ENCODE measurements around the gene ATP1A3. TPM values are rescaled to one million over a fixed set of nuclear protein-coding genes. Genes with fewer than 3 reads are reported as not detected.
"Not testable (repeated sequence)": the region's sequence is repeated elsewhere in the genome, so short reads cannot be mapped to it uniquely, and the experiment has no call there.

ATP1A3 gene
- polyA plus RNA-seq, 3 donors from 2014 or later = 0.29 to 5.9 (median 1.8) TPM

- H3K4me1 Mint-ChIP-seq = peaks cover 44 to 52% of the 10 kb centered on the region in 2 donors
- H3K4me3 Mint-ChIP-seq = peak overlapping the region; percentile 79 to 85 (median 81)
- peak overlapping the region in 5 of 6 donors; percentile 78 to 92 (median 88) for H3K27ac Mint-ChIP-seq
- no peaks in the 10 kb centered on the region for H3K9me3 Mint-ChIP-seq
- no peaks in the 10 kb centered on the region for H3K36me3 Mint-ChIP-seq
- peaks cover 19 to 36% (median 34%) of the 10 kb centered on the region in 3 donors for H3K27me3 Mint-ChIP-seq (ENCODE audit: low read depth in 3 of 3)
- DNase-seq = no peak
Observed at GRCh38 chr19:41940731-41941409, 53.2 kb downstream of the ATP1A3 start.

- peaks cover 14 to 35% (median 30%) of the 10 kb centered on the region in 3 donors for H3K27me3 Mint-ChIP-seq (ENCODE audit: low read depth in 3 of 3)
- H3K4me3 Mint-ChIP-seq = peak overlapping the region; percentile 79 to 85 (median 81)
- peak overlapping the region in 5 of 6 donors; percentile 74 to 92 (median 88) for H3K27ac Mint-ChIP-seq
- H3K9me3 Mint-ChIP-seq = no peaks in the 10 kb centered on the region
- no peaks in the 10 kb centered on the region for H3K36me3 Mint-ChIP-seq
- peaks cover 41 to 50% of the 10 kb centered on the region in 2 donors for H3K4me1 Mint-ChIP-seq
- DNase-seq = peak in 1 of 3 donors; percentile 38
Observed at GRCh38 chr19:41939861-41940730, 53.9 kb downstream of the ATP1A3 start.

- not testable (repeated sequence) for DNase-seq, H3K36me3 Mint-ChIP-seq, H3K9me3 Mint-ChIP-seq, H3K4me3 Mint-ChIP-seq
- Mint-ChIP-seq H3K27me3 (ENCODE audit: low read depth in 3 of 3) (peaks cover 16 to 34% (median 25%) of the 10 kb centered on the region in 3 donors), H3K27ac (peak overlapping the region in 1 of 6 donors; percentile 36), H3K4me1 (peaks cover 38 to 50% of the 10 kb centered on the region in 2 donors)
Observed at GRCh38 chr19:41939209-41939608, 54.8 kb downstream of the ATP1A3 start.

- Mint-ChIP-seq H3K9me3 (no peaks in the 10 kb centered on the region), H3K27ac (peak overlapping the region; percentile 13 to 92 (median 80)), H3K27me3 (ENCODE audit: low read depth in 3 of 3) (peaks cover 16 to 28% (median 21%) of the 10 kb centered on the region in 3 donors), H3K4me3 (peak overlapping the region in 3 of 5 donors; percentile 19 to 52 (median 28)), H3K4me1 (peaks cover 38 to 54% of the 10 kb centered on the region in 2 donors), H3K36me3 (no peaks in the 10 kb centered on the region)
- no peak for DNase-seq
Observed at GRCh38 chr19:41937525-41938468, 56.2 kb downstream of the ATP1A3 start.

- H3K4me3 Mint-ChIP-seq = no peak overlapping the region
- H3K36me3 Mint-ChIP-seq = no peaks in the 10 kb centered on the region
- H3K4me1 Mint-ChIP-seq = peaks cover 36 to 52% of the 10 kb centered on the region in 2 donors
- peaks cover 16 to 30% (median 18%) of the 10 kb centered on the region in 3 donors for H3K27me3 Mint-ChIP-seq (ENCODE audit: low read depth in 3 of 3)
- peak overlapping the region in 5 of 6 donors; percentile 80 to 95 (median 84) for H3K27ac Mint-ChIP-seq
- H3K9me3 Mint-ChIP-seq = no peaks in the 10 kb centered on the region
- DNase-seq = no peak
Observed at GRCh38 chr19:41936961-41937360, 57.1 kb downstream of the ATP1A3 start.

- Mint-ChIP-seq H3K4me1 (peaks cover 32 to 48% of the 10 kb centered on the region in 2 donors), H3K27ac (peak overlapping the region in 5 of 6 donors; percentile 80 to 95 (median 84)), H3K4me3 (peak overlapping the region in 3 of 5 donors; percentile 2 to 37 (median 7)), H3K27me3 (ENCODE audit: low read depth in 3 of 3) (peaks cover 15 to 25% (median 15%) of the 10 kb centered on the region in 3 donors), H3K9me3 (no peaks in the 10 kb centered on the region), H3K36me3 (no peaks in the 10 kb centered on the region)
- peak; percentile 74 to 82 (median 78) for DNase-seq
Observed at GRCh38 chr19:41936416-41936850, 57.6 kb downstream of the ATP1A3 start.

- Mint-ChIP-seq H3K9me3 (no peaks in the 10 kb centered on the region), H3K27ac (peak overlapping the region in 5 of 6 donors; percentile 80 to 95 (median 91)), H3K36me3 (no peaks in the 10 kb centered on the region), H3K27me3 (ENCODE audit: low read depth in 3 of 3) (peaks cover 10 to 23% (median 11%) of the 10 kb centered on the region in 3 donors), H3K4me1 (peaks cover 32 to 48% of the 10 kb centered on the region in 2 donors), H3K4me3 (no peak overlapping the region)
- DNase-seq = no peak
Observed at GRCh38 chr19:41935760-41936415, 58.1 kb downstream of the ATP1A3 start.

GRCh38 chr19:41934849-41935374 is 59.1 kb downstream of the ATP1A3 start:
- H3K27me3 Mint-ChIP-seq (ENCODE audit: low read depth in 3 of 3) = peaks cover 11 to 20% (median 12%) of the 10 kb centered on the region in 3 donors
- peak; percentile 80 to 81 (median 80) for DNase-seq
- H3K4me1 Mint-ChIP-seq = peaks cover 38 to 58% of the 10 kb centered on the region in 2 donors
- peak overlapping the region in 1 of 5 donors; percentile 19 for H3K4me3 Mint-ChIP-seq
- H3K9me3 Mint-ChIP-seq = no peaks in the 10 kb centered on the region
- H3K36me3 Mint-ChIP-seq = no peaks in the 10 kb centered on the region
- H3K27ac Mint-ChIP-seq = peak overlapping the region in 5 of 6 donors; percentile 87 to 92 (median 90)

GRCh38 chr19:41933693-41934426 is 60.2 kb downstream of the ATP1A3 start:
- Mint-ChIP-seq H3K36me3 (no peaks in the 10 kb centered on the region), H3K4me1 (peaks cover 48 to 69% of the 10 kb centered on the region in 2 donors), H3K27me3 (ENCODE audit: low read depth in 3 of 3) (peaks cover 17 to 20% (median 20%) of the 10 kb centered on the region in 3 donors), H3K27ac (peak overlapping the region; percentile 31 to 92 (median 86)), H3K9me3 (no peaks in the 10 kb centered on the region), H3K4me3 (no peak overlapping the region)
- no peak for DNase-seq

GRCh38 chr19:41932720-41933332 is 61.2 kb downstream of the ATP1A3 start:
- Mint-ChIP-seq H3K9me3 (no peaks in the 10 kb centered on the region), H3K4me1 (peaks cover 51 to 70% of the 10 kb centered on the region in 2 donors), H3K27me3 (ENCODE audit: low read depth in 3 of 3) (peaks cover 19 to 23% (median 23%) of the 10 kb centered on the region in 3 donors), H3K4me3 (peak overlapping the region in 1 of 5 donors; percentile 22), H3K27ac (peak overlapping the region in 3 of 6 donors; percentile 78 to 92 (median 91)), H3K36me3 (no peaks in the 10 kb centered on the region)
- no peak for DNase-seq

GRCh38 chr19:41932259-41932719 is 61.7 kb downstream of the ATP1A3 start:
- H3K27ac Mint-ChIP-seq = no peak overlapping the region
- H3K4me1 Mint-ChIP-seq = peaks cover 48 to 64% of the 10 kb centered on the region in 2 donors
- DNase-seq = no peak
- no peak overlapping the region for H3K4me3 Mint-ChIP-seq
- no peaks in the 10 kb centered on the region for H3K9me3 Mint-ChIP-seq
- no peaks in the 10 kb centered on the region for H3K36me3 Mint-ChIP-seq
- peaks cover 18 to 23% (median 21%) of the 10 kb centered on the region in 3 donors for H3K27me3 Mint-ChIP-seq (ENCODE audit: low read depth in 3 of 3)

All from immature natural killer cell (primary cell).